Kasumi-1 (cell line): Measurements from ENCODE around the gene TUBA8.
"Not testable (repeated sequence)": the region's sequence is repeated elsewhere in the genome, so short reads cannot be mapped to it uniquely, and the experiment has no call there.

Experiments
- DNase-seq, 2 experiments: peaks; one replicate each; lab custom pipeline; 2025; lab: John Stamatoyannopoulos, UW

TUBA8 gene

GRCh38 chr22:18130018-18130417 lies 19.4 kb downstream of the TUBA8 start:
- DNase-seq: no peak

- DNase-seq: no peak
Observed at GRCh38 chr22:18130699-18131429, 20.3 kb downstream of the TUBA8 start.

- no peak for DNase-seq
Observed at GRCh38 chr22:18133452-18133851, 22.8 kb downstream of the TUBA8 start.

GRCh38 chr22:18136563-18137320 lies 26.1 kb downstream of the TUBA8 start:
- DNase-seq: no peak

GRCh38 chr22:18141004-18141403 lies 30.4 kb downstream of the TUBA8 start:
- not testable (repeated sequence) for DNase-seq

GRCh38 chr22:18144105-18144504 lies 33.5 kb downstream of the TUBA8 start:
- no peak for DNase-seq

- DNase-seq: no peak
Observed at GRCh38 chr22:18145676-18146388, 35.2 kb downstream of the TUBA8 start.

- DNase-seq: no peak
Observed at GRCh38 chr22:18146389-18146753, 35.8 kb downstream of the TUBA8 start.

- no peak for DNase-seq
Observed at GRCh38 chr22:18147791-18148190, 37.2 kb downstream of the TUBA8 start.

- no peak for DNase-seq
Observed at GRCh38 chr22:18148293-18148965, 37.8 kb downstream of the TUBA8 start.

- DNase-seq: no peak
Observed at GRCh38 chr22:18152519-18152918, 41.9 kb downstream of the TUBA8 start.

- DNase-seq: no peak
Observed at GRCh38 chr22:18154821-18155390, 44.3 kb downstream of the TUBA8 start.

GRCh38 chr22:18155546-18155945 lies 44.9 kb downstream of the TUBA8 start:
- not testable (repeated sequence) for DNase-seq

- DNase-seq: peak; percentile 70 to 87
Observed at GRCh38 chr22:18156878-18157713, 46.5 kb downstream of the TUBA8 start.

- DNase-seq: no peak
Observed at GRCh38 chr22:18157714-18158028, 47.1 kb downstream of the TUBA8 start.

- not testable (repeated sequence) for DNase-seq
Observed at GRCh38 chr22:18160641-18161040, 50.0 kb downstream of the TUBA8 start.

- not testable (repeated sequence) for DNase-seq
Observed at GRCh38 chr22:18163843-18164242, 53.2 kb downstream of the TUBA8 start.

- not testable (repeated sequence) for DNase-seq
Observed at GRCh38 chr22:18164584-18164983, 54.0 kb downstream of the TUBA8 start.

GRCh38 chr22:18165356-18165755 lies 54.7 kb downstream of the TUBA8 start:
- not testable (repeated sequence) for DNase-seq

- DNase-seq: not testable (repeated sequence)
Observed at GRCh38 chr22:18170284-18170683, 59.7 kb downstream of the TUBA8 start.

- not testable (repeated sequence) for DNase-seq
Observed at GRCh38 chr22:18172203-18172602, 61.6 kb downstream of the TUBA8 start.
